HL-60 (cell line): ENCODE data around the gene ATF6.

Experiments used
- DNase-seq, 2 experiments: peaks; one replicate each; pipeline ENCODE4 v3.0.0-alpha.2; 2010 to 2020; ENCODE audit warnings: low read depth in 1 of 2, low spot score in 1 of 2
- H3K27ac ChIP-seq: fragments of 250-450 bp; sonication (Bioruptor Pico); replicated peaks from 2 replicates; pipeline ENCODE4 v1.5.1; 2020; ENCODE audit warnings: mild to moderate bottlenecking, moderate library complexity
- H3K27me3 ChIP-seq: fragments of 250-450 bp; sonication (Bioruptor Pico); 2 replicates; pipeline ENCODE4 v1.5.1; 2021; ENCODE audit warnings: mild to moderate bottlenecking, moderate library complexity; ENCODE audit not compliant: insufficient read depth, poor library complexity, severe bottlenecking
- H3K4me3 ChIP-seq: replicated peaks from 2 replicates; pipeline ENCODE4 v1.5.1; 2011; ENCODE audit warnings: mild to moderate bottlenecking, control low read depth, low read length; ENCODE audit not compliant: insufficient read depth
- GABPA ChIP-seq: IDR thresholded peaks from 2 replicates; pipeline ENCODE4 v1.6.1; 2012; ENCODE audit warnings: low read depth
- POLR2AphosphoS5 ChIP-seq: IDR thresholded peaks from 2 replicates; pipeline ENCODE4 v1.6.1; 2012; ENCODE audit warnings: low read depth
- SPI1 ChIP-seq: IDR thresholded peaks from 2 replicates; pipeline ENCODE4 v1.6.1; 2012; ENCODE audit warnings: low read depth, mild to moderate bottlenecking, borderline replicate concordance
- TF ChIP-seq, protein P1 (sequence below): IDR thresholded peaks from one replicate; pipeline ENCODE4 v1.5.1; 2011; ENCODE audit warnings: low read length, control low read depth, inconsistent platforms; ENCODE audit not compliant: insufficient read depth
- TF ChIP-seq, protein P2 (sequence below): IDR thresholded peaks from 2 replicates; pipeline ENCODE4 v1.6.1; 2012; ENCODE audit warnings: low read depth; ENCODE audit not compliant: insufficient replicate concordance

ATF6 gene

DNA sequence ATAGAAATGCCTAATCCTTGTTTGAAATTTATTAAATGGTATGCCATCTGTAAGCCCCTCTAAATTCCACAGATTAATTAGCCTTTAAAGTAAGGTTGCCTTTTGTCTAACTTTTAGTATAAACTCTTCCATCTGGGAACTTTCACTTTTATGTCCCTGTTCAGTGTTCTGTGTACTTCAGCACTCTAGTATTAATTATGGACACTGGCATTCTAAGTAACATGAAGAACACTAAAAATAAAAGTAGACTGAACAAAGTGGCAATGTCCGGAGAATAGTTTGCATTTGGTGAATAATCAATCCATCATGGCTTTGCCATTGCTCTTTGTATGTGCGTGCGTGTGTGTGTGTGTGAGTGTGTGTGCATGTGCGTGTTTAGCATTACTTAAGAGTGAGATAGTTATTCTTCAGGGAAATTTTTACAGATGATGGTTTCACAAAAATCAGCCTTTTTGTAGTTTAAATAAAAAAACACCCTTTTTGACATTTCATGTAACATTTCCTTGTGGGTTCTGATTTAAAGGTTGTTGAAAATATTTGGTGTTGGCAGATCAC, 51.1 kb downstream of the ATF6 start:
- DNase-seq, result no peak
- no peaks in the 10 kb centered on the region for H3K27me3 ChIP-seq
- no peak overlapping the region for H3K4me3 ChIP-seq
- TF ChIP-seq SPI1, result no peak
- TF ChIP-seq, protein P1, sequence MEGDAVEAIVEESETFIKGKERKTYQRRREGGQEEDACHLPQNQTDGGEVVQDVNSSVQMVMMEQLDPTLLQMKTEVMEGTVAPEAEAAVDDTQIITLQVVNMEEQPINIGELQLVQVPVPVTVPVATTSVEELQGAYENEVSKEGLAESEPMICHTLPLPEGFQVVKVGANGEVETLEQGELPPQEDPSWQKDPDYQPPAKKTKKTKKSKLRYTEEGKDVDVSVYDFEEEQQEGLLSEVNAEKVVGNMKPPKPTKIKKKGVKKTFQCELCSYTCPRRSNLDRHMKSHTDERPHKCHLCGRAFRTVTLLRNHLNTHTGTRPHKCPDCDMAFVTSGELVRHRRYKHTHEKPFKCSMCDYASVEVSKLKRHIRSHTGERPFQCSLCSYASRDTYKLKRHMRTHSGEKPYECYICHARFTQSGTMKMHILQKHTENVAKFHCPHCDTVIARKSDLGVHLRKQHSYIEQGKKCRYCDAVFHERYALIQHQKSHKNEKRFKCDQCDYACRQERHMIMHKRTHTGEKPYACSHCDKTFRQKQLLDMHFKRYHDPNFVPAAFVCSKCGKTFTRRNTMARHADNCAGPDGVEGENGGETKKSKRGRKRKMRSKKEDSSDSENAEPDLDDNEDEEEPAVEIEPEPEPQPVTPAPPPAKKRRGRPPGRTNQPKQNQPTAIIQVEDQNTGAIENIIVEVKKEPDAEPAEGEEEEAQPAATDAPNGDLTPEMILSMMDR, result no peak
- TF ChIP-seq, protein P2, sequence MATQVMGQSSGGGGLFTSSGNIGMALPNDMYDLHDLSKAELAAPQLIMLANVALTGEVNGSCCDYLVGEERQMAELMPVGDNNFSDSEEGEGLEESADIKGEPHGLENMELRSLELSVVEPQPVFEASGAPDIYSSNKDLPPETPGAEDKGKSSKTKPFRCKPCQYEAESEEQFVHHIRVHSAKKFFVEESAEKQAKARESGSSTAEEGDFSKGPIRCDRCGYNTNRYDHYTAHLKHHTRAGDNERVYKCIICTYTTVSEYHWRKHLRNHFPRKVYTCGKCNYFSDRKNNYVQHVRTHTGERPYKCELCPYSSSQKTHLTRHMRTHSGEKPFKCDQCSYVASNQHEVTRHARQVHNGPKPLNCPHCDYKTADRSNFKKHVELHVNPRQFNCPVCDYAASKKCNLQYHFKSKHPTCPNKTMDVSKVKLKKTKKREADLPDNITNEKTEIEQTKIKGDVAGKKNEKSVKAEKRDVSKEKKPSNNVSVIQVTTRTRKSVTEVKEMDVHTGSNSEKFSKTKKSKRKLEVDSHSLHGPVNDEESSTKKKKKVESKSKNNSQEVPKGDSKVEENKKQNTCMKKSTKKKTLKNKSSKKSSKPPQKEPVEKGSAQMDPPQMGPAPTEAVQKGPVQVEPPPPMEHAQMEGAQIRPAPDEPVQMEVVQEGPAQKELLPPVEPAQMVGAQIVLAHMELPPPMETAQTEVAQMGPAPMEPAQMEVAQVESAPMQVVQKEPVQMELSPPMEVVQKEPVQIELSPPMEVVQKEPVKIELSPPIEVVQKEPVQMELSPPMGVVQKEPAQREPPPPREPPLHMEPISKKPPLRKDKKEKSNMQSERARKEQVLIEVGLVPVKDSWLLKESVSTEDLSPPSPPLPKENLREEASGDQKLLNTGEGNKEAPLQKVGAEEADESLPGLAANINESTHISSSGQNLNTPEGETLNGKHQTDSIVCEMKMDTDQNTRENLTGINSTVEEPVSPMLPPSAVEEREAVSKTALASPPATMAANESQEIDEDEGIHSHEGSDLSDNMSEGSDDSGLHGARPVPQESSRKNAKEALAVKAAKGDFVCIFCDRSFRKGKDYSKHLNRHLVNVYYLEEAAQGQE, result no peak
- TF ChIP-seq POLR2AphosphoS5, result no peak
- no peak for TF ChIP-seq GABPA
- no peak overlapping the region for H3K27ac ChIP-seq

DNA sequence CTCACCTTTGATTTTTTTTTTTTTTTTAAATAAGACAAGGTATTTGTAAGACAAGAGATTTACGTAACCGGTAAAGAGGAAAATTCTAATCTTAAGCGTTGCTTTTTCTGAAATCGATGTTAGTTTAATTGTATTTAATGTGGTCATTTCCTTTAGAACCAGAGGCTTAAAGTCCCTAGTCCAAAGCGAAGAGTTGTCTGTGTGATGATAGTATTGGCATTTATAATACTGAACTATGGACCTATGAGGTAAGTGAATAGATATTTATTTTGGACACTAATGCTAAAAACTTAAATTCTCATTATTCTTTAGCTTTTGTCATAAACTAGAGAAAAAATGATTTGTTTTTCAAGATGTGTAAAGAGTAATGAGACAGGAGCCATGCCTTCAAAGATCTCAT, 54.8 kb downstream of the ATF6 start:
- H3K27me3 ChIP-seq, result no peaks in the 10 kb centered on the region
- H3K27ac ChIP-seq, result no peak overlapping the region
- H3K4me3 ChIP-seq, result no peak overlapping the region
- TF ChIP-seq SPI1 (no peak), GABPA (no peak), POLR2AphosphoS5 (no peak)
- TF ChIP-seq, protein P2, result no peak
- TF ChIP-seq, protein P1, result no peak
- no peak for DNase-seq

DNA sequence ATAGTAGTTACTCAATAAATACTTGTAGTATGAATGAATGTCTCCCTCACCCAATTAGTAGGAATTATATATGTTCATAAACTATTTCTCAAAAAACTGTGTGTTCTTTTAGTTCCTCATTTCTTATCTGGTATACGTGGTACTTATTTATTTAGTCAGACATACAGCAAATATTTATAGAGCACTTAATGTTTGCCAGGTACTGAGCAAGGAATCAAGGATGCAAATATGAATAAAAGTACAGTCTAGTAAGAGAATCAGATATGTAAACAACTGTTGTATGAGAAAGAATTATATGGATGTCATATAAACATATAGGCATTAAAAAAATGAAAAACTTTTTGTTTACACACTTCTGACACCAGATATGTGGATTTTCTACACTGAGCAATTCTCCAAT, 58.5 kb downstream of the ATF6 start:
- H3K27ac ChIP-seq, result no peak overlapping the region
- no peaks in the 10 kb centered on the region for H3K27me3 ChIP-seq
- no peak for DNase-seq
- TF ChIP-seq, protein P2, result no peak
- TF ChIP-seq GABPA, result no peak
- no peak overlapping the region for H3K4me3 ChIP-seq

DNA sequence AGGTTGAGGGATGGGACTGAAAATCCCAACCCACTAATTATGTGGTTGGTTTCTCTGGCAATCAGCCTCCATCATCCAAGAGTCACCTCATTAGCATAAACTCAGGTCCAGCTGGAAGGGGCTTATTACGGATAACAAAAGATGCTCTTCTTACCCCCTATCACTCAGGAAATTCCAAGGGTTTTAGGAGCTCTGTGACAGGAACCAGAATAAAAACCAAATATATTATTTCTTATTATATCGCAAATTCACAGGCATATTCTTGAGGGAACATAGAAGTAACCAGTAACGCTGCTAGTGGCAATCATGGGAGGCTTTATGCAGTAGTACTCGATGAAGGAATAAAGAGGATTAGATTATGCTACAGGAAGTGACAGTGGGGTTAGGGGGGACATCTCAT, 59.7 kb downstream of the ATF6 start:
- no peak for DNase-seq
- TF ChIP-seq POLR2AphosphoS5 (no peak), SPI1 (no peak)
- TF ChIP-seq, protein P1, result no peak
- Histone ChIP-seq H3K4me3 (no peak overlapping the region), H3K27me3 (no peaks in the 10 kb centered on the region), H3K27ac (no peak overlapping the region)
